ENCODE results near the gene AKNA. TPM values are rescaled to one million over a fixed set of nuclear protein-coding genes. Genes with fewer than 3 reads are reported as not detected.

Gene AKNA
- total RNA-seq, 2 donors from 2014 or later, result 3.1 to 7.8 TPM

GRCh38 chr9:114304416-114305188 lies 83.2 kb downstream of the AKNA start:
- Histone ChIP-seq H3K36me3 (no peaks in the 10 kb centered on the region), H3K9me3 (no peaks in the 10 kb centered on the region), H3K27me3 (no peaks in the 10 kb centered on the region), H3K4me1 (peaks cover 0 to 6% of the 10 kb centered on the region in 2 donors), H3K27ac (no peak overlapping the region), H3K4me3 (no peak overlapping the region)
- no peak for DNase-seq (ENCODE audit: low spot score)
- TF ChIP-seq CTCF (IDR thresholded peaks at IDR 0.05), result no peak

DNA sequence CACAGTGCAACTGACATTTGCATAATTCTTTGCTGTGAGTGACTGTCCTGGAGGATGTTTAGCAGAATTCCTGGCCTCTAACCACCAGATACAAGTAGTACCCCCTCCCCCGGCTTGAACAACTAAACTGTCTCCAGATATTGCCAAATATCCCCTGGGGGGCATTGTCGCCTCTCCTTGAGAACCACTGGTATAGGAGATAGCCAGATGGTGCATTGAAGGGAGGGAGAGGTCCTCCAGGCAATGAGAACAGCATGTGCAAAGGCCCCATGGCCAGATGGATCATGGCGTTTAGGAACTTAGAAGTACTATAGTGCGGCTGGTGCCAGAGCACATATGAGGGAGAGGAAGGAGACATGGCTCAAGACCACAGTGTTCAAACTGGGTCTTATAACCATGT lies 83.8 kb downstream of the AKNA start:
- Histone ChIP-seq H3K27me3 (no peaks in the 10 kb centered on the region), H3K27ac (no peak overlapping the region), H3K4me1 (peaks cover 0 to 6% of the 10 kb centered on the region in 2 donors), H3K9me3 (no peaks in the 10 kb centered on the region), H3K4me3 (no peak overlapping the region), H3K36me3 (no peaks in the 10 kb centered on the region)
- TF ChIP-seq CTCF (IDR thresholded peaks at IDR 0.05), result no peak
- no peak for DNase-seq (ENCODE audit: low spot score)

DNA sequence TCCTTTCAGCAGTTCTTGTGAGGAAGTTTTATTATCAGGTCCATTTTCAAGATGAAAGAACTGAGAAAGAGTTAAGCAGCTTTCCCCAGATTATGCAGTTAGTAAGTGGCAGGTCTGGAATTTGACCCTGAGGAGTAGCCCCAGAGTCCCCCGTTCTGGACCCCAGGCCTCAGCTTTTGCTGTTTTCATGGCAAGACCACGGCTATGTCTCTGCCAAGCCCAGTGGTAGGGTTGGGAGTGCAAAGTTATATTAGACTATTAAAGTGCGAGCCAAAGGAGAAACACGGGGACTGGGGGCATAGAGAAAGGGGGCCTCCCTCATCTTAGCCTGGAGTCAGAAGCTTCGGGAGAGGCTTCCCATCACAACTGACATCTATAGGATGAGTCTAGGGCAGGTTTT lies 84.2 kb downstream of the AKNA start:
- H3K4me3 ChIP-seq, result no peak overlapping the region
- H3K9me3 ChIP-seq, result no peaks in the 10 kb centered on the region
- DNase-seq (ENCODE audit: low spot score), result no peak
- TF ChIP-seq CTCF (IDR thresholded peaks at IDR 0.05), result no peak
- H3K4me1 ChIP-seq, result peaks cover 0 to 6% of the 10 kb centered on the region in 2 donors
- no peaks in the 10 kb centered on the region for H3K36me3 ChIP-seq
- no peaks in the 10 kb centered on the region for H3K27me3 ChIP-seq
- no peak overlapping the region for H3K27ac ChIP-seq

GRCh38 chr9:114302727-114303126 lies 85.1 kb downstream of the AKNA start:
- H3K9me3 ChIP-seq, result no peaks in the 10 kb centered on the region
- H3K27ac ChIP-seq, result no peak overlapping the region
- no peak overlapping the region for H3K4me3 ChIP-seq
- no peaks in the 10 kb centered on the region for H3K27me3 ChIP-seq
- no peak for TF ChIP-seq CTCF (IDR thresholded peaks at IDR 0.05)
- peaks cover 0 to 6% of the 10 kb centered on the region in 2 donors for H3K4me1 ChIP-seq
- no peak for DNase-seq (ENCODE audit: low spot score)
- no peaks in the 10 kb centered on the region for H3K36me3 ChIP-seq

DNA sequence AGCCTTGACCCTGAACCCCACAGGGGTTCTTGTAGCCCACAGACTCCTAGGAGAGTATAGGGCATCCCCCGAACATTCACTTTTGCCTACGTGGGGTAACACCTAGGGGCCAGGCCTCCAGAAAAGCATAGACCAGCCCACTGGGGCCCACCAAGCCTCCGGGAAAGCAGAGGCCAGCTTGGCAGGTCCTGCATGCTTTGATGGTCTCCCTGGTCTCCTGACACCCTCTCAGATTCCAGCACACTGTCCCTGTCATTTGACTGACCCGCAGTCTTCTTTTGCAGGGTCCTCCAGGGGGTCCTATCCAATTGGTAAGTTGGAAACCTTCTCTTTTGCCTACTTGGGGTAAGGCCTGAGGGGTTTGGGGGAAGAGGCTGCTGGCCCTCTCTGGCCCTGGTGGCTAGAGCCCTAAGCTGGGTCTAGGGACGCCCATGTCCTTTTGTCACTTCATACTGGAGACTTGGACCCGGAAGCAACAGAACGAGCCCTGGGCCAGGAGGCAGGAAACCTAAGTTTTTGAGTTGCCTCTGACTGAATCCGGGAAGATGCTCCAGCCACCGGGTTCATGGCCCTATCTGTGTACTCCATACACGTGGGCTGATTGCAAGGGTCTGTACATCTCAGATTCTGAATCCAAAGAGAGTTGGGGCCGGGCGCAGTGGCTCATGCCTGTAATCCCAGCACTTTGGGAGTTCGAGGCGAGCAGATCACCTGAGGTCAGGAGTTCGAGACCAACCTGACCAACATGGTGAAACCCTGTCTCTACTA lies 85.8 kb downstream of the AKNA start:
- no peak for DNase-seq (ENCODE audit: low spot score)
- H3K36me3 ChIP-seq, result no peaks in the 10 kb centered on the region
- no peak for TF ChIP-seq CTCF (IDR thresholded peaks at IDR 0.05)
- H3K27me3 ChIP-seq, result no peaks in the 10 kb centered on the region
- peaks cover 0 to 6% of the 10 kb centered on the region in 2 donors for H3K4me1 ChIP-seq
- H3K4me3 ChIP-seq, result no peak overlapping the region
- H3K27ac ChIP-seq, result no peak overlapping the region
- H3K9me3 ChIP-seq, result no peaks in the 10 kb centered on the region

Measured in right atrium auricular region (tissue), 2 donors.